COR-L47 (cell line): ENCODE data around the gene ABHD17B.

Experiments
- DNase-seq: peaks from one replicate; lab custom pipeline; 2025; lab: John Stamatoyannopoulos, UW

ABHD17B gene

GRCh38 chr9:71876829-71877228 lies 34.2 kb downstream of the ABHD17B start:
- no peak for DNase-seq

GRCh38 chr9:71876106-71876505 lies 34.9 kb downstream of the ABHD17B start:
- DNase-seq: no peak

- DNase-seq: no peak
Observed at GRCh38 chr9:71875345-71875744, 35.6 kb downstream of the ABHD17B start.

GRCh38 chr9:71863631-71864030 lies 47.4 kb downstream of the ABHD17B start:
- DNase-seq: no peak

GRCh38 chr9:71861618-71862017 lies 49.4 kb downstream of the ABHD17B start:
- DNase-seq: no peak

DNA sequence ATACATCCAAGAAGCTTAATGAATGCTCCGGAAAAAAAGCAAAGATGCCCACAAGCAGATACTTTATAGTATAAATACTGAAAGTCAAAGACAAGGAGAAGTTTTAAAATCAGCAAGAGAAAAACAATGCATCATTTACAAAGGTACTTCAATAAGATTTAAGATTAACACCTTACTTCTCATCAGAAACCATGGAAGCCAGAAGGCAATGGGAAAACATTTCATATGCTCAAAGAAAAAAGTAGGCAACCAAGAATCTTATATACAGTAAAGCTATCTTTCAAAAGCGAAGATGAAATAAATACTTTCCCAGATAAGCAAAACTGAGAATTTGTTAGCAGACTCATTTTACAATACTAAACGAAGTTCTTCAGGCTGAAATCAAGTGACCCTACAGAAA lies 51.1 kb downstream of the ABHD17B start:
- no peak for DNase-seq

DNA sequence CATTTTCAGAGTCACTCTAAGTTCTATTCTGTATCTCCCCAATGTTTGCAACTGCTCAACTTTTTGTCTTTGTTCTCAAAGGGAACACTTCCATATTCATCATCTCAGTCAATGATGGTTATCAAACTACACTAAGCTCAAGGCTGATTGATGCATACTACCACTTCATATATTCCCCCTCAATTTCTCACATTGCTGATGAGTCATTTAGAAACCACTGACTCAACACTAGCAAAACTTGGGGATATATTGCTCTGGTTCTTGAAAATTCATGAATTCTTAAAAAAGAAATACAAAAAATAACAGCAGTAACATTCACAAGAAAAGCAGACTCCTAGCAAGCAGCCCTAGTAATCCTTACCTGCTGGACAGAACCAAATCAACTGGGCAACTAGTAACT lies 52.2 kb downstream of the ABHD17B start:
- DNase-seq: no peak

- DNase-seq: no peak
Observed at GRCh38 chr9:71858102-71858798, 52.7 kb downstream of the ABHD17B start.

- DNase-seq: no peak
Observed at GRCh38 chr9:71857159-71857558, 53.8 kb downstream of the ABHD17B start.

DNA sequence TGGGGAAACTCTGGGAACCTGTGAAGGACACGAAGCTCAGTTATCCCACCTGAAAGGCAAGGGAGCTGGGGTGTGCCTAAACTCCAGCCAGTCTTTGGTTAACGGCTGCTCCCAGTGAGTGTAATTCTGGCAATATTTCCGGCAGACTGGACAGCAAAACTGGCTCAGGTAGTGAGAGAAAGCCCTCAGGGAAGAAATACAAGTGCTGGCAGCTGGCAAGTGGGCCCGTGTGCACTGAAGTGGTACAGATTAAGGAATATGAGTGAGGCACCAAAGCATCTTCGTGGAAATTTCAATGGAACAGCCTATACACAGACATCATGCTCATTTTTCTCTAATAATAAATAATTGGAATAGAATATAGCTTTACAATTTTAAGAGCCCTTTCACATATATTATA lies 56.2 kb downstream of the ABHD17B start:
- DNase-seq: no peak

DNA sequence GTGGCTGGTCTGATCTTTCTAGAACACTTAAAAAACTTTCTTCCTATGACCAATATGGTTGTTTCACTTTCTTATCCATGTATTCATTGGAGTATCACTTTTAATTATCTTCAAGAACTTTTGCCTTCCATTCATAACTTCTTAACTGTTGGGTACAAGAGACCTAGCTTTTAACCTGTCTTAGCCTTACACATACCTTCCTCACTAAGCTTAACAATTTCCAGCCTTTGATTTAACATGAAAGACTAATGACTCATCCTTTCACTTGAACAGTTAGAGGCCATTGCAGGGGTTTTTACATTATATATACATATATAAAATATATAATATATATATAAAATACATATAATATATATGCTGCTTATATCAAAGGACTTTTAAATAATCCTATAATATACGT lies 57.9 kb downstream of the ABHD17B start:
- DNase-seq: no peak

GRCh38 chr9:71850996-71851395 lies 60.0 kb downstream of the ABHD17B start:
- DNase-seq: no peak

DNA sequence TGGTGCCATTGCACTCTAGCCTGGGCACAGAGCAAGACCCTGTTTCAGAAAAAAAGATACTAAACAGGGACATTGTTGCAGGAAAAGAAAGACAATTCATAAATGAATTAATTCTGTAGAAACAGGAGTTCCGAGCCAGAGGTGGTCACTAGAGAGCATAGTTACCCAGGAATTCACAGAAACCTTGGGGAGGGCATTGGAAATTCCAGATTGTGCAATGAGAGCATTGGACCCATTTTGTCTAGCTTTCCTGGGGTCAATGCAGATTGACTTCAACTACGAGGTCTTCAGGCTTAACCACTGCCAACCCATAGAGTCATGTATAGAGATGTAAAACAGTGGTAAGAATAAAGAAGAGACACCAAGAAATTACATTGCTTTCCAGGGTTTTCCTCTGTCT lies 63.1 kb downstream of the ABHD17B start:
- DNase-seq: no peak

- DNase-seq: no peak
Observed at GRCh38 chr9:71844808-71845207, 66.2 kb downstream of the ABHD17B start.

GRCh38 chr9:71839668-71840067 lies 71.3 kb downstream of the ABHD17B start:
- no peak for DNase-seq

- no peak for DNase-seq
Observed at GRCh38 chr9:71835596-71835995, 75.4 kb downstream of the ABHD17B start.

DNA sequence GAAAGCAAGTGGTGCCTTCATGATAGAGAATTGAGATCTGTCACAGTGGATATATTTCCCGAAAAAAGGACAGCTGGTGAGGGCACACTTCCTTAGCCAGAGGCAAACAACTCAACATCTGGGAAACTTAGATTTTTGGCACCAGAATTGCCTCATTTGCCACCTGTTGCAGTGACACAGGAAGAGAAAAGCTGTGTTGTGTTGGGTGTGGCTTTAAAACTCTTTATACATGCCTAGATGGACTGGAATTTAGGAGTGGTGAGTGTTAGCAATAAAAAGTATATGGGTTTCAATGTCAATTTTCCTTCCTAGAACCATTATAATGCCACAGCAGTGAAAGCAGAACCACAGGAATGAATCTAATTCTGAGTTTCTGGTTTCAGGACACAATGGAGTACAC lies 80.1 kb downstream of the ABHD17B start:
- no peak for DNase-seq

DNA sequence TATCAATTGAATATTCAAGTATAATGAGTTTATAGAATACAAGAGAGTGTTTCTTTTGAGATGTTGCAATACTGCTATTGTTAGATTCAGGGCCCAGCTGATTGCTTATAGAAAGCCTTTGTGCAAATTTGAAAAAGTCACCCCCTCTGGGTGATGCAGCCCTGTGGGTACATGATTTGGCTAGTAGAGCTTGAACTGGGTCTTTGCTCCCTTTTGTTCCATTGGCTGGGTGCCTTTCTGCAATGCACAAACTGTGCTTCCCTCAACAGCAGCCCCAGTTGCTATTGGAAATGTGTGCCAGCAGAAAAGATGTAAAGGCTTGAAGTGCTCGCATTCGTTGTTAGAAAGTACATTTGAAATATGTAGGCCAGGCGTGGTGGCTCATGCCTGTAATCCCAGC lies 80.8 kb downstream of the ABHD17B start:
- no peak for DNase-seq

- DNase-seq: no peak
Observed at GRCh38 chr9:71826279-71826678, 84.7 kb downstream of the ABHD17B start.

- DNase-seq: no peak
Observed at GRCh38 chr9:71824257-71824656, 86.7 kb downstream of the ABHD17B start.

DNA sequence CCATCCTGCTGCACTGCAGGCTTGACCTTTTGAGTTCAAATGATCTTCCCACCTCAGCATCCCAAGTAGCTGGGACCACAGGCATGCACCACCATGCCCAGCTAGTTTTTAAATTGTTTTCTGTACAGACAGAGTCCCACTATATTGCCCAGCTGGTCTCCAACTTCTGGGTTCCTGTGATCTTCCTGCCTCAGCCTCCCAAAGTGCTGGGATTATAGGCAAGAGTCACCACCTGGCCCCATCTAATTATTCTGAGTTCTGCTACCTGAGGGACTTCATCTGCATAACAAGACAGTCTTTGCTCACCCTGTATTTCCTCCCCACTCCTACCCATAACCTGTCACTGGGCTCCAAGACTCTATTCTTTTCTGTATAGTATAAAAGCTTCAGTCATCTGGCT lies 88.1 kb downstream of the ABHD17B start:
- DNase-seq: no peak

DNA sequence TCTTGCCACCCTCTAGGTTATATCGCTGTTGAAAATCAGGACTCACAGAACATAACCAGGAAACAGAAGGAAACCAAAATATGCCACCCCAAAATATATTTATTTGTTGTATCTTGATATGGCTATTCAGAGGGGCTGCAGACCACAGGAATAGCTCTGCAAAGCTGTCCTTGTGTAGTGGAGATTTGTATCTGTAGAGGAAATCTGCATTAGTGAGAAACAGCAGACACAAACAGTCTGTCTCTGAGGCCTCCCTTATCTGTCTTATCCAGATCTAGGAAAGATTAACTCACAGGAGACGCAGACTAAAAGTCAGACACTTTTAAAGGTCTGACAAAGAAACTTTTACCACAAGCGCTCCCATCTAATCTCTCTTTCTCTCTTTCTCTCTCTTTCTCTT lies 88.5 kb downstream of the ABHD17B start:
- no peak for DNase-seq

- DNase-seq: no peak
Observed at GRCh38 chr9:71821405-71821804, 89.6 kb downstream of the ABHD17B start.

DNA sequence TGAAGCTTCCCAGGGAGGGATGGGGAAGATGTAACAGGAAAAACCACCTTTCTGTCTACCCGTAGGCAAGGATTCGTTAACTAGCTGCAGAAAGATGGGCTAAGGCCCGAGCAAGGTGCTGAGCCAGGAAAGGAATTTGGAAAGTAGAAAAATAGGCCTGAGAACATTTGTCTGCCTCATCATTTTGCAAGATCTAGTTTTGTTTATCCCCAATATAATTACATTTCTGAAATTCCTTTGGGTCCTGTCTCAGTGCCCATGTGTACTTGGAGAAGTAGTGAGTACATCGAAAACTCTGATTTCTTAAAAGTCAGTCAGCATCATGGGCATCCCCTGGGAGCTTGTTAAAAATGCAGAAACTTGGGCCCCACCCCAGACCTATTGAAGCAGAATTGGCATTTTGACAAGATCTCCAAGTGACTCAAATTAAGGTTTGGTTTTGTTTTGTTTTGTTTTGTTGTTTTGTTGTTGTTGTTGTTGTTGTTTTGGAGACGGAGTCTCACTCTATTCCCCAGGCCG lies 90.5 kb downstream of the ABHD17B start:
- DNase-seq: no peak
